Inferior parietal cortex (tissue), 1 donor: ENCODE results near the gene SYNE1.

Experiments used
- DNase-seq: peaks from one replicate; pipeline ENCODE4 v3.0.0-alpha.2; 2016; ENCODE audit errors: extremely low spot score

Gene SYNE1

GRCh38 chr6:152233547-152234320 is 403.4 kb downstream of the SYNE1 start:
- no peak for DNase-seq

- DNase-seq: no peak
Observed at GRCh38 chr6:152232501-152233151, 404.5 kb downstream of the SYNE1 start.

GRCh38 chr6:152229330-152229729 is 407.8 kb downstream of the SYNE1 start:
- DNase-seq: no peak

- no peak for DNase-seq
Observed at GRCh38 chr6:152226119-152226518, 411.0 kb downstream of the SYNE1 start.

GRCh38 chr6:152225241-152225934 is 411.8 kb downstream of the SYNE1 start:
- no peak for DNase-seq

- no peak for DNase-seq
Observed at GRCh38 chr6:152223636-152224035, 413.5 kb downstream of the SYNE1 start.

- DNase-seq: no peak
Observed at GRCh38 chr6:152221806-152222628, 415.1 kb downstream of the SYNE1 start.

GRCh38 chr6:152220786-152221185 is 416.4 kb downstream of the SYNE1 start:
- no peak for DNase-seq

- DNase-seq: no peak
Observed at GRCh38 chr6:152218887-152219286, 418.3 kb downstream of the SYNE1 start.

GRCh38 chr6:152212437-152212836 is 424.7 kb downstream of the SYNE1 start:
- DNase-seq: no peak

GRCh38 chr6:152209211-152209610 is 428.0 kb downstream of the SYNE1 start:
- DNase-seq: no peak

- DNase-seq: no peak
Observed at GRCh38 chr6:152207915-152208714, 429.0 kb downstream of the SYNE1 start.

- no peak for DNase-seq
Observed at GRCh38 chr6:152206072-152206818, 430.9 kb downstream of the SYNE1 start.

GRCh38 chr6:152204591-152204990 is 432.6 kb downstream of the SYNE1 start:
- no peak for DNase-seq

GRCh38 chr6:152201120-152201519 is 436.0 kb downstream of the SYNE1 start:
- DNase-seq: no peak

GRCh38 chr6:152195896-152196295 is 441.3 kb downstream of the SYNE1 start:
- DNase-seq: no peak

GRCh38 chr6:152189736-152190135 is 447.4 kb downstream of the SYNE1 start:
- DNase-seq: no peak

- no peak for DNase-seq
Observed at GRCh38 chr6:152188011-152188410, 449.2 kb downstream of the SYNE1 start.

- no peak for DNase-seq
Observed at GRCh38 chr6:152186840-152187239, 450.3 kb downstream of the SYNE1 start.

- DNase-seq: no peak
Observed at GRCh38 chr6:152184917-152185574, 452.1 kb downstream of the SYNE1 start.
